GM18526 (cell line): ENCODE results near the gene CLPSL1.

Experiments used
- POLR2A ChIP-seq: IDR thresholded peaks from 3 replicates; pipeline ENCODE4 v1.6.1; 2011; ENCODE audit not compliant: insufficient read length; ENCODE audit errors: extremely low read depth

Gene CLPSL1, protein sequence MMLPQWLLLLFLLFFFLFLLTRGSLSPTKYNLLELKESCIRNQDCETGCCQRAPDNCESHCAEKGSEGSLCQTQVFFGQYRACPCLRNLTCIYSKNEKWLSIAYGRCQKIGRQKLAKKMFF

DNA sequence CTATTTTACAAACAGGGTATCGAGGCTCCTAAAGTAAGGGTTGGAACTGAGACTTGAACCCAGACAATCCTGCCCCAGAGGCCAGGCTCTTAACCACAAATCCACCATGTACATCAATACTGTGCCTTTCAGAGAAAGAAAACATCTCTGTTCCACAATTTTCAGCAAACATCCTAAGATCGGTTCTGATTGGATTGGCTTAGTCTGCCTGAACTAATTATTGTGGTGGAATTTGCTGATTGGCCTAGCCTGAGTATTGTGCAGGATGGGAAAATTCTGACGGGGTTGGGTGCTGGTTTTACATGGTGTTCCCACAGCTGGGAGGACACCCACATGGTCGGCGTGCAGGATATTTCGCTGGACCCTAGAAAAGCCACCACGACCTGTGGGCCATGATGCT lies at the start of gene CLPSL1:
Gene CLPSL1 (plus strand): TSS at position 301 of the 400 bp plus-strand sequence. CDS start 92 bp downstream, at position 393.
- no peak for TF ChIP-seq POLR2A

DNA sequence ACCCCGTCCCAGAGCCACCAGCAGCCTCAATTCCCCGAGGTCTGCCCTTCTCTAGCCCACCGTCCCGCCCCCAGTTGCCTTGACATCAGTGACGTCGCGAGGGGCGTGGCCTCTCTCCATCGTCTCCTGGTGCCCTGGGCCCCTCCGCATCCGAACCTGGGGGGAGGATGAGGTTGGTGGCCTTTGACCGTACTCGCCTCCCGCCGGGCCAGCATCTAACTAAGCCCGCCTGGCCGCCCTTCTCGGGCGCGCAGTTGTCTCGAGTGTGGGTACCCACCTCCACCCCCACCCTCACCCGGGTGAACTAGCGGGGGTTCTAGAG lies 49.4 kb upstream of the CLPSL1 start:
- TF ChIP-seq POLR2A, result peak; percentile 81

DNA sequence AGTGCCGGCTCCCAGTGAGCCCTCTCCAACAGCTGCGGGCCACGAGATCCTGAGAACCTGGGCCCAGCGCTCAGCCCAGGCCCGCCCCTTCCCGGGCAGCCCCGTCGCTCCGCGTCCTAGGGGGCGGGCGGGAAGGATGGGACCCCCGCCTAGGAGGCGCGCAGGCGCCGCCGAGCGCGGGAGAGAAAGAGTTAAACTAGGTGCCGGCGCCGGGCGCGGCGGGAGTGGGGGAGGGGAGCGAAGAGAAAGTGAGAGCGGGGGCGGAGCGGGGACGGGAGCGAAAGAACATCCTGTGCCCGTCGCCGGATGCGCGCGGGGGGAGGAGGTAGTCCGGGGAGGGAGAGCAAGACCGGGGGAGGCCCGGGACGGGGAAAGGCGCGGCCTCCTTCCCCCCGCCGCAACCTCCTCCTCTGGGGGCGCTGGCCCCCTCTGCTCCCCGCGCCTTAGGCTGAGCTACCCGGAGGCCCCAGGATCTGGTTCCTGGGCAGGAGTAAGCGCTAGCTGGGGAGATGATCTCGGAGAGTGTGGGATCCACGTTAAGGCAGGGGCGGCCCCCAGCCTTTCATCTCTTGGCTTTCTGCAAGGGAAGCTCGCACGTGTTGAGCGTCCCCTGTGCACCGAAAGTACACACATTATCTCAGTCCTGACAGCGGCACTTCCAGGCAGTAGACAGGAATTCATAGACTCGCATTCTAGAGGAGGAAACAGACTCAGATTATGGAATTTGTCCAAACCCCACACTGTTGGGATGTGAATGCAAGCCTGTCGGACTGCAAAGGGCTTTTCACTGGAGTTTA lies 48.9 kb upstream of the CLPSL1 start:
- peak; percentile 61 for TF ChIP-seq POLR2A

DNA sequence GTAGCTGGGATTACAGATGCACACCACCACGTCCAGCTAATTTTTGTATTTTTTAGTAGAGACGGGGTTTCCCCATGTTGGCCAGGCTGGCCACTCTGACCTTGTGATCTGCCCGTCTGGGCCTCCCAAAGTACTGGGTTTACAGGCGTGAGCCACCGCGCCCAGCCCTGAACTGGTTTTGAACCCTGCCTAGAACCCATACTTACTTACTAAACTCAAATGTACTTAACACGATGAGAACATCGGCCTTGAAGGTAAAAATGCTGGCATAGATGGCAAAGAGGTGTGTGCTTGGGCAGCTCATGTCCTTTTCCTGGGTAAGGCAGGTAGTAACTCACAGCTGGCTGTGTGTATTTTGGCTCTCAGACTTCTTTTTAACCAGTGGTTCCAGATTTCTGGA lies 47.2 kb upstream of the CLPSL1 start:
- no peak for TF ChIP-seq POLR2A

DNA sequence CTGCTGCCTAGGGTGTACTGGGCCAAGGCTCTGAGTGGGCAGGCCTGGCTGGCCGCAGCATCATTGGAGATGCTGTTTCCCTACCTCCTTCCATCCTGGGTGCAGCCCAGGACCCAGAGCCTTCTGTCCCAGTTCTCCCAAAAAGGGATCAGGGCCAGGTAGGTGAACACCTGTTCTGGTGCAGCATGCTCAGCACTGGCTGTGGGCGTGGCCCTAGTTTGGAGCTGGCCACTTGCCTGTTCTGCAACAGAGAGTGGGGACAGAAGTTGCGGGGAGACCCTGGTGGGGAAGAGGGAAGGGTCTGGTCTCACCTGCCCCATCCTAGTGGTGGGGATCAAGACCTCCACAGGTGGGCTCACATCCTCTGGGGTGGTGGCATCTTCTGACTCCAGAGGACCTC lies 45.4 kb upstream of the CLPSL1 start:
- no peak for TF ChIP-seq POLR2A

DNA sequence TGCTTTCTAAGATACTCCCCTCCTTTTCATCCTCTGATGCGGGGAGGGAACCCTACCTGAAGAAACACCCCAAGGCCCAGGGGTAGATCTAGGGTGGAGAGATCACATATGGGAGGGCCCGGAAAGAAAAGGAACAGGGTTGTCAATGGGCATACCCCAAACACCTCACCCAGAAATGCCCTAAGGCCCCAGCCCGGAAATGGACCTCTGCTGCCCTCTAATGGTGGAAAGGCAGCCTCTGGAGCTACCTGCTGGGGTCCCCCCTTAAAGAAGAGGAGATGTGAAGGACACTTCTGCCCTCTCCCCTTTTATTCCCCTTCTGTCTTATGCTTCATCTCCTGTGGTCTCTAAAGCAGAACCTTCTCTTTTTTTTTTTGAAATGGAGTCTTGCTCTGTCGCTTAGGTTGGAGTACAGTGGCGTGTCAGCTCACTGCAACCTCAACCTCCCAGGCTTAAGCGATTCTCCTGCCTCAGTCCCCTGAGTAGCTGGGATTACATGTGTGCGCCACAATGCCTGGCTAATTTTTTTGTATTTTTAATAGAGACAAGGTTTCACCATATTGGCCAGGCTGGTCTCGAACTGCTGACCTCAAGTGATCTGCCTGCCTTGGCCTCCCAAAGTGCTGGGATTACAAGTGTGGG lies 44.4 kb upstream of the CLPSL1 start:
- TF ChIP-seq POLR2A, result no peak

DNA sequence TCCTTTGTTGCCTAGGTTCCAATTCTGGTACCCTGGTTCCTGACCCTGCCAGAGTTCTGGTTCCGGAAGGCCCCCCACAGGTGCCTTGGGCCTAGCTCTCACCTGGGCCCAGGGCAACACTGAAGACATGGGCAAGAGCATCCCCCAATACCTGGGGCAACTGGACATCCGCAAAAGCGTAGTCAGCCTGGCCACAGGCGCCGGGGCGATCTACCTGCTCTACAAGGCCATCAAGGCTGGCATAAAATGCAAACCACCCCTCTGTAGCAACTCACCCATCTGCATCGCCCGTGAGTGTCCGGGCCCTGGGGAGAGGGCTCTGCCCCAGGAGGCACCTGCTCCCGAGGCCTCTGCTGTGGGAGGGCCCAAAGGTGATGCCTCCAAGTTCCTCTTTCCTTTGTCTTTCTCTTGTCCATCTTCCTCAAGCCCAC lies 43.8 kb upstream of the CLPSL1 start, which contains the start of gene ARMC12:
Gene ARMC12 (plus strand): TSS at position 51 of the 431 bp plus-strand sequence. CDS start 77 bp downstream, at position 128.
- no peak for TF ChIP-seq POLR2A

DNA sequence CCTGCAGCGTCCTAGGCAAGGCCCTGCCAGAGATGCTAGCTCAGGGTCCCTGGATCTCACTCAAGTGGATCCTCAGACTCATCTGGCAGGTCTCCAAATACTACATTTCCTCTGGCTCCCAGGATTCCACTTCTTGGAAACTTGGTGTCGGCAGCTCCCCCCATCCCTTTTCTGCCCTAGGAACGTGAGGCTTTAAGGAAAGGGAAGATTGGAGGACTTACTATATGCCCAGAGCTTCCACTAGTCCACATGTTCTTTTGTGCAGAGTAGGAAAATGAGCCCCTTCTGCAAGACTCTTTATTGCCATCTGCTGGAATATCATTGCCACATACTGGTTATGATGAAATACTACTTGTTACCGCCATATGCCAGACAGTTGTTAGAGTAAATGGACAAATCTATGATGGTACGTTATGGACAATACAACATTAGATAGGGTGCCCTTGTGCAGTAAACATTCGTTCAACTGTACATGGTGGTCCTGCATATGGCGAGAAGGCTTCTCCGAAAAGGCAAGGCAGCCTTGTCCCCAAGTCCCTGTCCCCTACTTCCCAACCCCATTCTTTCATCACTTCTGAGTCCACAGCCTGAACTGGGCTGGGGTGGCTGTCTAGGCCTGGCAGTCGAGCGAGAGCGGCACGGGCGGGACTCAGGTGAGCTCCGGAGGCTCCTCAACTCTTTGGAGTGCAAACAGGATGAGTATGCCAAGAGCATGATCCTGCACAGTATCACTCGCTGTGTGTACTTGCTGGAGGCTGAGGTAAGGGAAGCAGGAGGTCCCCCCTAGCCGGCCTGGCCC lies 43.2 kb upstream of the CLPSL1 start:
- no peak for TF ChIP-seq POLR2A

DNA sequence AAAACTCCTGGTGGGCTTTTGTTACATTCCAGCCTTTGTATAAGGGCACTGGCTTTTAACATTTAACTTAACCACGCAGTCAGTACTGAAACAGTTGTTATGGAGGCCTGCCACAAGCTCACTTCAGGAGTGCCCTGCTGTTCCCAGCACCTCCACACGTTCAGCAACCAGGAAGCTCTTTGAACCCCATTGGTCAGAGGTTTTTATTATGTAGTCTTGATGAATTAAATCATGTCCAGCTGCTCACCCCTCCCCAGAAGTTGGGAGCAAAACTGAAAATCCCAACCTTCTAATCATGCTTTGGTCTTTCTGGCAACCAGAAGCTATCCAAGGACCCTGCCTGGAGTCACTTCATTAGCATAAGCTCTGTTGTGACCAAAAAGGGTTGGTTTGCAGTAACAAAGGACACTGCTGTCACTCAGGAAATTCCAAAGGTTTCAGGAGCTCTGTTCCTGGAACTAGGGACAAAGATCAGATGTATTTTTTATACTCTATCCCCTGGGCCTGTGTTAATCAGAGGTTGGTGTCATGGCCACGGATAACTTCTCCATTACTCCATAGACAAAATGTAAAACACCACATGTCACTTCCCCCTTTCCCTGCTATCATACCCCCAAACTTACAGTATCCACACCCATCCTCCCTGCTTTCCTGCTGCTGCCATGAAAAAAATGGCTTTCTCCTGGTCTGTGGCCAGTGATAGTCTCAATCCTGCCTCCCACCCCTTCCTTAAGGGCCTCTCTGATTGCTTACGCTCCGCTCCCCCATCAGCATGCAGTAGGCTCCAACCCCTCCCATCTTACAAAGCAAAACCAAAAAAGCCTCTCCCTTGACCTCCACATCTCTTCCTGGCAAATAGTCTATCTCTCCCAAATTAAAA lies 40.9 kb upstream of the CLPSL1 start:
- no peak for TF ChIP-seq POLR2A

DNA sequence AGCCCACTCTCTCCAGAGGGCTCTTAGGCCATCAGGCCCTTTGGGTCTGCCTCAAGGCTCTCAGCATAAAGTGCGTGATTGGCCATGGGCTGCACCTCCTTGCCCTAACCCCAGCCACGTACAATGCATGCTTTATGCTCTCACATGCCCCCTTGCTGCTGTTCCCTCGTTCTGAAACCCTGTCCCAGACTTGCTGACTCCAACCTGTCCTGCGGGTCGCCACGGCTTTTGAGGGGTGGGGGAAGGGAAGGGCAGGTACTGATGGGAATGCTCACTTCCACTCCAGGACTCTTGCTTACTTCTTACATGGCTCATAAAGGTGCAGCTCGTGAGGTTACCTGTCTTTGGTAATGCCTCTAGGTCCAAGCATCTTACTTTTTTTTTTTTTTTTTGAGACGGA lies 38.0 kb upstream of the CLPSL1 start:
- no peak for TF ChIP-seq POLR2A

DNA sequence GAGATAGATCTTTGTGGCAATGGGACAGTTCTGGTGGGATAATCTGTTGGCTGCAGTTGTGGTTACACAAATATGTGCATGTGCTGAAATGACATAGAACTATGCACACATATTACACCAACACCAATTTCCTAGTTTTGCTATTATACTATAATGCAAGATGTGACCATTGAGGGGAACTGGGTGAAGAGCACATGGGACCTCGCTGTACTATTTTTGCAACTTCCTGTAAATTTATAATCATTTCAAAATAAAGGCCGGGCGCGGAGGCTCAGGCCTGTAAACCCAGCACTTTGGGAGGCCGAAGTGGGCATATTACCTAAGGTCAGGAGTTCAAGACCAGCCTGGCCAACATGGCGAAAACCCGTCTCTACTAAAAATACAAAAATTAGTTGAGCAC lies 35.3 kb upstream of the CLPSL1 start:
- TF ChIP-seq POLR2A, result no peak

DNA sequence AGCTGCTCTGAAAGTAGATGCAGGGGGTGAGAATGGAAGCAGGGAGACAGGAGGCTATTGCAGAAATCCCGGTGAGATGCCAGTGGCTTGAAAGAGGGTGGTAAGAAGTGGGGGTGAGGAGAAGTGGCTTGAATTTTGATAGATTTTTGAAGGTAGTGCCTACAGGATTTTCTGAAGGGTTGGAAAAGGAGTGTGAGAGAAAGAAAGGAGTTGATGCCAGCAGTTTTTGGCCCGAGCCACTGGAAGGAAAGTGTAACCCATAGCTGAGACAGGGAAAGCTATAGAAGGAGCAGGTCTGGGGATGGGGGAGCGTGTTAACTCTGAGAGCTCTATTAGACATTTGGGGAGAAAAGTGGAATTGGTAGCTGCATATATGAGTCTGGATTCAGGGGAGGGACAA lies 34.3 kb upstream of the CLPSL1 start:
- no peak for TF ChIP-seq POLR2A

DNA sequence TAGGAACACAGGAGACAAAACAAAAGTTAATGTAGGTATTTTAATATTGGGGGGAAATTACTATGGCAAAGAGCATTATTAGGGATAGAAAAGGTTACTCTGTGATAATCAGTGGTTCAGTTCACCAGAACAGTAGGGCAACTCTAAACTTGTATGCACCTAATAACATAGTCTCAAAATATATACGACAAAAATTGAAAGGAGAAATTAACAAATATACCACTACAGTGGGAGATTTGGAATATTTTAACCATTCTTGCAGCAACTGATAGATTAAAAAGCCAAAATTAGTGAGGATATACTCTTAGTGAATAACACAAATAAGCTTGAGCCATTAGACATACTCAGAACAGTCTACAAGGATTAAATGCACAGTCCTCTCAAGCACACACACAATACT lies 32.9 kb upstream of the CLPSL1 start:
- no peak for TF ChIP-seq POLR2A

DNA sequence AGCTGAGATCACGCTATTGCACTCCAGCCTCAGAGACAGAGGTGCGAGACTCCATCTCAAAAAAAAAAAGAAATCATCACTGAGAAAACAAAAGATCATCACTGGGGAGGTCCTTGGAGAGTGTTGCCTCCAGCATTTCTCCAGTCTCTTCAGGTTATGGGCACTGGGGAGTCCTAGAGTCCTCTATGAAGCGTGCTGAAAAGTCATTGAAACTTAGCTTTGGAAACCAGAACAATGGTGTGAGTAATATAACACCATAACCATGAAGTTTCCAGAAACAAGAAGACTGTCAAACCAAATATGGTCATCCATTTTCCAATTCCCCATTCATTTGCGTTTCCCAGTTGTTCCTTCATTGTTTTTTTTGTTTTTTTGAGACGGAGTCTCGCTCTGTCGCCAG lies 30.3 kb upstream of the CLPSL1 start:
- no peak for TF ChIP-seq POLR2A

DNA sequence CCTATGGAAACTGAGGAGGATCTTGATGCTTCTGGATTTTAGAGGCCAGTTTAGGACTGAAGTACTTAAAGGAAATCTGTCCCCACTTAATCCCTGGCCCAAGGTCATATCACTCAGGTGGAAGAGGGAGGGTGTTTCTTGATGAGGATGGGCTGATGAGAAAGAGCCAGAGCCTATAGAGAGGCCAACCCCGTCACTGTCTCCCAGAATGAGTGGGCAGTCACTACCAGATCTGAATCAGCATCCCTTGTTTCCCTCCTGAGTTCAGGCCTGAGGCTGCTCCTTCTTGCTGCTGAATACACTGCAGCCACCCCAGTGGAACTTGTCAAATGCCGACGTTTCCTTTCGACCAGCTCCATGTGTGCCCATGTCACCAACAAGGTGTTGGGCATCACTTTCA lies 29.2 kb upstream of the CLPSL1 start:
- TF ChIP-seq POLR2A, result no peak
